ENCODE measurements around the gene POLRMT.

The POLRMT gene

GRCh38 chr19:679418-680286, 46.3 kb upstream of the POLRMT start (continued):
- TF ChIP-seq AEBP2 (tag by site-specific recombination; IDR thresholded peaks at IDR 0.05; ENCODE audit: borderline replicate concordance) = no peak
- TF ChIP-seq ZSCAN4 (tag by site-specific recombination; IDR thresholded peaks at IDR 0.05) = no peak
- no peak for TF ChIP-seq ZNF555 (tag by site-specific recombination; conservative IDR thresholded peaks at IDR 0.05)
- peak; percentile 62 for TF ChIP-seq SP2 (tag by site-specific recombination; IDR thresholded peaks at IDR 0.05)
- peak; percentile 73; the same call in 1 of the 2 replicates for TF ChIP-seq ZNF561 (tag by site-specific recombination; IDR thresholded peaks at IDR 0.05; ENCODE audit: borderline replicate concordance)
- TF ChIP-seq, protein P1, sequence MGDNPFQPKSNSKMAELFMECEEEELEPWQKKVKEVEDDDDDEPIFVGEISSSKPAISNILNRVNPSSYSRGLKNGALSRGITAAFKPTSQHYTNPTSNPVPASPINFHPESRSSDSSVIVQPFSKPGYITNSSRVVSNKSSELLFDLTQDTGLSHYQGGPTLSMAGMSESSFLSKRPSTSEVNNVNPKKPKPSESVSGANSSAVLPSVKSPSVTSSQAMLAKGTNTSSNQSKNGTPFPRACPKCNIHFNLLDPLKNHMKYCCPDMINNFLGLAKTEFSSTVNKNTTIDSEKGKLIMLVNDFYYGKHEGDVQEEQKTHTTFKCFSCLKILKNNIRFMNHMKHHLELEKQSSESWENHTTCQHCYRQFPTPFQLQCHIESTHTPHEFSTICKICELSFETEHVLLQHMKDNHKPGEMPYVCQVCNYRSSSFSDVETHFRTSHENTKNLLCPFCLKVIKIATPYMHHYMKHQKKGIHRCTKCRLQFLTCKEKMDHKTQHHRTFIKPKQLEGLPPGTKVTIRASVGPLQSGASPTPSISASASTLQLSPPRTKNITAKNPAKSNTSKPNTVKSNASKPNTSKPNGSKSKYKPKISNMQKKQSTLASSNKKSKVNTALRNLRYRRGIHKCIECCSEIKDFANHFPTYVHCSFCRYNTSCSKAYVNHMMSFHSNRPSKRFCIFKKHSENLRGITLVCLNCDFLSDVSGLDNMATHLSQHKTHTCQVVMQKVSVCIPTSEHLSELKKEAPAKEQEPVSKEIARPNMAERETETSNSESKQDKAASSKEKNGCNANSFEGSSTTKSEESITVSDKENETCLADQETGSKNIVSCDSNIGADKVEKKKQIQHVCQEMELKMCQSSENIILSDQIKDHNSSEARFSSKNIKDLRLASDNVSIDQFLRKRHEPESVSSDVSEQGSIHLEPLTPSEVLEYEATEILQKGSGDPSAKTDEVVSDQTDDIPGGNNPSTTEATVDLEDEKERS (tag by site-specific recombination; IDR thresholded peaks at IDR 0.05) = no peak
- TF ChIP-seq ZNF777 (tag by site-specific recombination; IDR thresholded peaks at IDR 0.05; ENCODE audit: borderline replicate concordance) = no peak
- TF ChIP-seq, protein P2, sequence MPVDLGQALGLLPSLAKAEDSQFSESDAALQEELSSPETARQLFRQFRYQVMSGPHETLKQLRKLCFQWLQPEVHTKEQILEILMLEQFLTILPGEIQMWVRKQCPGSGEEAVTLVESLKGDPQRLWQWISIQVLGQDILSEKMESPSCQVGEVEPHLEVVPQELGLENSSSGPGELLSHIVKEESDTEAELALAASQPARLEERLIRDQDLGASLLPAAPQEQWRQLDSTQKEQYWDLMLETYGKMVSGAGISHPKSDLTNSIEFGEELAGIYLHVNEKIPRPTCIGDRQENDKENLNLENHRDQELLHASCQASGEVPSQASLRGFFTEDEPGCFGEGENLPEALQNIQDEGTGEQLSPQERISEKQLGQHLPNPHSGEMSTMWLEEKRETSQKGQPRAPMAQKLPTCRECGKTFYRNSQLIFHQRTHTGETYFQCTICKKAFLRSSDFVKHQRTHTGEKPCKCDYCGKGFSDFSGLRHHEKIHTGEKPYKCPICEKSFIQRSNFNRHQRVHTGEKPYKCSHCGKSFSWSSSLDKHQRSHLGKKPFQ (tag by site-specific recombination; IDR thresholded peaks at IDR 0.05) = no peak
- TF ChIP-seq ZBTB7A (tag by site-specific recombination; IDR thresholded peaks at IDR 0.05; ENCODE audit: low read depth) = no peak
- TF ChIP-seq ZIC2 (tag by site-specific recombination; IDR thresholded peaks at IDR 0.05) = peak; percentile 73
- no peak for TF ChIP-seq ZNF624 (tag by site-specific recombination; IDR thresholded peaks at IDR 0.05)
- TF ChIP-seq SETDB1 (IDR thresholded peaks at IDR 0.05; ENCODE audit: insufficient read length, low read length) = no peak
- no peak for TF ChIP-seq HIC1 (tag by site-specific recombination; IDR thresholded peaks at IDR 0.05)
- TF ChIP-seq SCRT1 (tag by site-specific recombination; IDR thresholded peaks at IDR 0.05; ENCODE audit: borderline replicate concordance) = no peak
- TF ChIP-seq SALL2 (tag by site-specific recombination; IDR thresholded peaks at IDR 0.05; ENCODE audit: borderline replicate concordance) = no peak
- no peak for TF ChIP-seq ZBTB26 (tag by site-specific recombination; optimal IDR thresholded peaks at IDR 0.05)
- no peak for TF ChIP-seq ZNF645 (tag by site-specific recombination; IDR thresholded peaks at IDR 0.05)
- no peak for TF ChIP-seq ZNF416 (tag by site-specific recombination; IDR thresholded peaks at IDR 0.05)
- TF ChIP-seq ZNF585B (tag by site-specific recombination; IDR thresholded peaks at IDR 0.05) = no peak
- TF ChIP-seq REPIN1 (tag by site-specific recombination; IDR thresholded peaks at IDR 0.05; ENCODE audit: low read depth) = no peak
- no peak for TF ChIP-seq ZNF626 (tag by site-specific recombination; IDR thresholded peaks at IDR 0.05)
- TF ChIP-seq ZNF785 (tag by site-specific recombination; IDR thresholded peaks at IDR 0.05) = no peak
- no peak for TF ChIP-seq BCL11A (tag by site-specific recombination; IDR thresholded peaks at IDR 0.05; ENCODE audit: low read depth)
- TF ChIP-seq ZNF660 (tag by site-specific recombination; IDR thresholded peaks at IDR 0.05) = no peak
- no peak for TF ChIP-seq ZNF174 (tag by site-specific recombination; IDR thresholded peaks at IDR 0.05)
- no peak for TF ChIP-seq OVOL3 (tag by site-specific recombination; IDR thresholded peaks at IDR 0.05)
